ENCODE results near the gene SUCLG2. TPM values are rescaled to one million over a fixed set of nuclear protein-coding genes. Genes with fewer than 3 reads are reported as not detected.

The SUCLG2 gene
- total RNA-seq, 1 experiment from 2014 or later = 38.5 TPM

DNA sequence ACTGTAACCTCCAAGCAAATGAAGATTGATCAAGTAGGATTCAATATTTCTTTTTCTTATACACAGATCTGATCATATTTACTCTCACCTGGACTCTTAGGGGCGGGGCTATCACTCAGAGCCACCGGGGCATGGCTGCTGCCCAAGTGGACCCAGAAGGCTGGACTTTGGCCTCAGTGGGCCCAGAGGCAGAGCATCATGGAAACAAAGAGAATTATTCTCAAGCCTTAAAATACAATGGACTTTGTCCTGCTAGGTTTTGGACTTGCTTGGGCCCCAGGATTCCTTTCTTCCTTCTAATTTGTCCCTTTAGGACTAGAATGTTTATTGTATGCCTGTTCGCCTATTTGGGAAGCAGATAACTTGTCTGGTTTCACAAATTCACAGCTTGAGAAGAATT is 85.1 kb downstream of the SUCLG2 start:
- Mint-ChIP-seq H3K27ac (no peak overlapping the region), H3K9me3 (peaks cover 17 to 26% of the 10 kb centered on the region in 2 experiments), H3K36me3 (ENCODE audit: insufficient read depth in 1 of 3, low read depth in 3 of 3) (peaks cover 27 to 44% (median 29%) of the 10 kb centered on the region in 3 experiments), H3K27me3 (ENCODE audit: low read depth) (no peaks in the 10 kb centered on the region), H3K4me3 (no peak overlapping the region), H3K4me1 (no peaks in the 10 kb centered on the region; a peak in 1 of 4 replicates)
- Histone ChIP-seq H4K5ac (ENCODE audit: insufficient read length, low read depth, low read length) (no peak overlapping the region), H3K14ac (ENCODE audit: insufficient read depth, low read length) (no peak overlapping the region), H2BK15ac (ENCODE audit: low read depth, low read length) (no peak overlapping the region), H3K18ac (ENCODE audit: insufficient read length, low read depth, low read length) (no peak overlapping the region), H3K27me3 (ENCODE audit: insufficient read depth, low read length) (no peaks in the 10 kb centered on the region), H3K23me2 (ENCODE audit: insufficient read length, low read depth, low read length, poor library complexity, severe bottlenecking) (no peaks in the 10 kb centered on the region), H3K23ac (ENCODE audit: insufficient read length, low read depth, low read length) (no peak overlapping the region), H2BK12ac (ENCODE audit: insufficient read length, low read depth, low read length) (no peak overlapping the region), H3K56ac (ENCODE audit: insufficient read length, low read depth, low read length) (no peak overlapping the region), H3K4me2 (ENCODE audit: insufficient read depth, insufficient read length, low read length) (no peak overlapping the region), H3T11ph (ENCODE audit: low read length) (no peak overlapping the region), H2AK5ac (ENCODE audit: insufficient read length, low read length) (no peak overlapping the region), H3K79me1 (ENCODE audit: insufficient read depth, low read depth, low read length, poor library complexity, severe bottlenecking) (no peaks in the 10 kb centered on the region), H2AFZ (ENCODE audit: low read length) (no peak overlapping the region), H2BK5ac (ENCODE audit: insufficient read length, low read length) (no peak overlapping the region), H3K79me2 (ENCODE audit: insufficient read depth, low read length) (no peaks in the 10 kb centered on the region; the same call in 1 of the 2 replicates), H4K8ac (replicated peaks; ENCODE audit: insufficient read length, low read depth, low read length) (no peak overlapping the region), H2BK20ac (ENCODE audit: low read depth, low read length, poor library complexity, severe bottlenecking) (no peak overlapping the region), H2BK120ac (ENCODE audit: low read depth, low read length, poor library complexity, severe bottlenecking) (no peak overlapping the region), H3K4ac (ENCODE audit: low read depth, low read length) (no peak overlapping the region), H3K9ac (ENCODE audit: extremely low read depth, insufficient read length, low read length) (no peak overlapping the region), H4K20me1 (ENCODE audit: control insufficient read depth, insufficient read depth, insufficient read length) (no peaks in the 10 kb centered on the region), H3K9me3 (ENCODE audit: control insufficient read depth, low read depth, low read length) (peaks cover 14% of the 10 kb centered on the region), H3K4me1 (ENCODE audit: insufficient read depth, low read length) (no peaks in the 10 kb centered on the region), H4K91ac (ENCODE audit: insufficient read length, low read depth, low read length) (no peak overlapping the region), H3K27ac (ENCODE audit: insufficient read length, low read depth, low read length) (no peak overlapping the region)
- no CpG with 5 or more reads among the region's 3 CpGs for WGBS (ENCODE audit: extremely low coverage, insufficient read length, low lambda C conversion rate)
- no peak for TF ChIP-seq CTCF (conservative IDR thresholded peaks at IDR 0.05)
- DNase-seq = no peak

Measured in H9 (cell line).